ENCODE measurements around the gene TEAD4. TPM values are rescaled to one million over a fixed set of nuclear protein-coding genes. Genes with fewer than 3 reads are reported as not detected.

Gene TEAD4
- total RNA-seq, 4 donors from 2014 or later, result 14.8 to 34.3 (median 23.4) TPM

GRCh38 chr12:3075315-3075714 lies 116.1 kb downstream of the TEAD4 start:
- WGBS, 2 donors, result 73 to 77% methylated on average over 6 of the region's 6 CpGs
- no peak overlapping the region for H3K4me3 ChIP-seq (ENCODE audit: low read depth, poor library complexity, severe bottlenecking)
- intact Hi-C loops (cut with DNase I; ENCODE audit: low total_unique reads), result no loop called here
- TF ChIP-seq POLR2A (IDR thresholded peaks at IDR 0.05) (no peak), CTCF (IDR thresholded peaks at IDR 0.05) (no peak)
- no peak for DNase-seq (ENCODE audit: low spot score in 2 of 2)

- TF ChIP-seq POLR2A (IDR thresholded peaks at IDR 0.05) (no peak), CTCF (IDR thresholded peaks at IDR 0.05) (no peak)
- DNase-seq (ENCODE audit: low spot score in 2 of 2), result peak; percentile 54 to 94
- peak within 1 kb of the TSS; percentile 80 for H3K4me3 ChIP-seq (ENCODE audit: low read depth, poor library complexity, severe bottlenecking)
- intact Hi-C loops (cut with DNase I; ENCODE audit: low total_unique reads), result loop anchor here (1.0 kb wide), 1 partner anchor 195 kb away; no protein-coding TSS in a partner anchor
- 1 to 2% methylated on average over 11 to 20 of the region's 95 CpGs for whole genome bisulfite sequencing, 2 donors
Measured at GRCh38 chr12:3076730-3077571, 117.8 kb downstream of the TEAD4 start, which contains the start of gene TSPAN9. Gene TSPAN9, plus strand, starts transcription at chr12:3077379. Its CDS starts 123,815 bp downstream, at chr12:3201194.

GRCh38 chr12:3077572-3078081 lies 118.4 kb downstream of the TEAD4 start:
- TF ChIP-seq CTCF (IDR thresholded peaks at IDR 0.05), result no peak
- no peak for TF ChIP-seq POLR2A (IDR thresholded peaks at IDR 0.05)
- no peak for DNase-seq (ENCODE audit: low spot score in 2 of 2)
- intact Hi-C loops (cut with DNase I; ENCODE audit: low total_unique reads), result loop anchor here (1.0 kb wide), 1 partner anchor 195 kb away; no protein-coding TSS in a partner anchor
- 0 to 1% methylated on average over 12 to 30 of the region's 32 CpGs for WGBS, 2 donors
- H3K4me3 ChIP-seq (ENCODE audit: low read depth, poor library complexity, severe bottlenecking), result peak overlapping the region; percentile 80

- TF ChIP-seq POLR2A (IDR thresholded peaks at IDR 0.05), result no peak
- 38 to 39% methylated on average over 10 of the region's 10 CpGs for WGBS, 2 donors
- no peak overlapping the region for H3K4me3 ChIP-seq (ENCODE audit: low read depth, poor library complexity, severe bottlenecking)
- no peak for DNase-seq (ENCODE audit: low spot score in 2 of 2)
- intact Hi-C loops (cut with DNase I; ENCODE audit: low total_unique reads), result no loop called here
Measured at GRCh38 chr12:3078086-3078820, 119.1 kb downstream of the TEAD4 start.

- 69% methylated on average over 9 of the region's 9 CpGs for WGBS, 2 donors
- H3K4me3 ChIP-seq (ENCODE audit: low read depth, poor library complexity, severe bottlenecking), result no peak overlapping the region
- DNase-seq (ENCODE audit: low spot score in 2 of 2), result no peak
- intact Hi-C loops (cut with DNase I; ENCODE audit: low total_unique reads), result no loop called here
- TF ChIP-seq CTCF (IDR thresholded peaks at IDR 0.05) (no peak), POLR2A (IDR thresholded peaks at IDR 0.05) (no peak)
Measured at GRCh38 chr12:3081091-3081490, 121.9 kb downstream of the TEAD4 start.

GRCh38 chr12:3081886-3082285 lies 122.7 kb downstream of the TEAD4 start:
- no peak overlapping the region for H3K4me3 ChIP-seq (ENCODE audit: low read depth, poor library complexity, severe bottlenecking)
- TF ChIP-seq POLR2A (IDR thresholded peaks at IDR 0.05) (no peak), CTCF (IDR thresholded peaks at IDR 0.05) (no peak)
- 66 to 71% methylated on average over 7 of the region's 7 CpGs for WGBS, 2 donors
- intact Hi-C loops (cut with DNase I; ENCODE audit: low total_unique reads), result no loop called here
- no peak for DNase-seq (ENCODE audit: low spot score in 2 of 2)
